Activated T-helper 2 cell treated with anti-CD3 and anti-CD28 coated beads, Interferon-gamma antibody, Interleukin-2, Interleukin-4, amounts not matched to agents 10 μg/mL and 5 μg/mL and 100 μg/mL, durations not matched to agents 14 hours and 24 hours and 36 hours (primary cell): ENCODE measurements around the gene TAS2R30. TPM values are rescaled to one million over a fixed set of nuclear protein-coding genes. Genes with fewer than 3 reads are reported as not detected.

Experiments used
- DNase-seq: peaks from one replicate; pipeline ENCODE4 v3.0.0; 2021; ENCODE audit warnings: low spot score
- H3K27ac Mint-ChIP-seq: one replicate; pipeline ENCODE4 v1.8.0; 2021; ENCODE audit warnings: mixed read lengths
- H3K27me3 Mint-ChIP-seq: one replicate; pipeline ENCODE4 v1.8.0; 2021; ENCODE audit warnings: low read depth, mixed read lengths
- H3K36me3 Mint-ChIP-seq: one replicate; pipeline ENCODE4 v1.8.0; 2021; ENCODE audit warnings: low read depth, mixed read lengths
- H3K4me1 Mint-ChIP-seq: one replicate; pipeline ENCODE4 v1.8.0; 2021; ENCODE audit warnings: low read depth, mixed read lengths
- H3K4me3 Mint-ChIP-seq: one replicate; pipeline ENCODE4 v1.8.0; 2021; ENCODE audit warnings: low read depth, mild to moderate bottlenecking, moderate library complexity, mixed read lengths
- H3K9me3 Mint-ChIP-seq: one replicate; pipeline ENCODE4 v1.8.0; 2021; ENCODE audit warnings: mixed read lengths
- intact Hi-C: fragments of 100-400 bp; cut with micrococcal nuclease; formaldehyde crosslinking; loops from one replicate; pipeline ENCODE4 v1.15.1; 2023
- total RNA-seq: library from RNA; stranded (reverse); gene quantifications from 2 replicates; pipeline ENCODE4 v1.2.3, GENCODE V29; 2022

Gene TAS2R30, protein sequence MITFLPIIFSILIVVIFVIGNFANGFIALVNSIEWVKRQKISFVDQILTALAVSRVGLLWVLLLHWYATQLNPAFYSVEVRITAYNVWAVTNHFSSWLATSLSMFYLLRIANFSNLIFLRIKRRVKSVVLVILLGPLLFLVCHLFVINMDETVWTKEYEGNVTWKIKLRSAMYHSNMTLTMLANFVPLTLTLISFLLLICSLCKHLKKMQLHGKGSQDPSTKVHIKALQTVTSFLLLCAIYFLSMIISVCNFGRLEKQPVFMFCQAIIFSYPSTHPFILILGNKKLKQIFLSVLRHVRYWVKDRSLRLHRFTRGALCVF
- total RNA-seq, result 2.9 and 3.6 TPM in 2 replicates

DNA sequence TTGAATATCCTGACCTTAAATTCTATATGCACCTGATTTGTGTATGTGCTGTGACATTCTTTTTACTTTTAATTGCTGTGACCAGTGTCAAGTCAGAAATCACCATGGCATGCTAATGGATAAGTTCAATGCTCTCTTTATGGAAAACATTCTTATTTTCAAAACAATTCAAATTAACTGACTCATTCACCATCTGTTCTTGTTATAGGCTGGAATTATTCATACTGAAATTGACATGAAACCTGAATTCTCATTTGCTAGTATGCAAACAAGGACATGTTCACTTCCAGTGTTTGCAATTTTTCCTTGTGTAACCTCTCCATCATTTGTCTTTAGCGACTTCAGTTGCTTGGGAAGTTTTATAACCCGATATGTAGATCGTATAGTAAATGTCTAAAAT is at the start of gene TAS2R30:
Gene TAS2R30, minus strand, starts transcription at position 340 of the 400 bp plus-strand sequence. CDS start 400 bp downstream, outside the sequence.
- intact Hi-C loops, result no loop called here
- no peaks in the 10 kb centered on the region for H3K27me3 Mint-ChIP-seq
- no peak within 1 kb of the TSS for H3K27ac Mint-ChIP-seq
- H3K36me3 Mint-ChIP-seq, result peaks cover 29% of the 10 kb centered on the region
- H3K9me3 Mint-ChIP-seq, result no peaks in the 10 kb centered on the region
- H3K4me1 Mint-ChIP-seq, result peaks cover 22% of the 10 kb centered on the region
- no peak for DNase-seq
- H3K4me3 Mint-ChIP-seq, result no peak within 1 kb of the TSS

DNA sequence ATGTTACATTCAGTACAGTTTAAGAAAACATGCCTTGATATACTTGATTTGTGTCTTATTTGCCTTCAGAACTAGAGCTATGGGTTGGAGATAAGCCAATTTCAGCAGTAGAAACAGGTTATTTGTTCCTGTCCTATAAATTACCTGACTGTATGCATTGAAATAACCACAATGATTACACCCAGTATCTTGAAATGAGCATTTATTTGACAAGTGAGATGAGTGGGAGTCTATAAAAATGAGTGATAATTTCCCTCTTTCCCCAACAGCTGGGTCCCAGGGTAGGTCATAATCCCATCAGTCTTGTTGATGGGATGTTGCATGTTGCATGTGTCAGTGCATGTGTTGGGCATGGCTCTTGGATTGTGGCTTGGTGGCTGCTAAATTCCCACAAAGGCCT is 48.6 kb upstream of the TAS2R30 start:
- Mint-ChIP-seq H3K27ac (no peak overlapping the region), H3K4me3 (no peak overlapping the region), H3K36me3 (peaks cover 4% of the 10 kb centered on the region), H3K9me3 (no peaks in the 10 kb centered on the region), H3K27me3 (peaks cover 5% of the 10 kb centered on the region), H3K4me1 (peaks cover 7% of the 10 kb centered on the region)
- intact Hi-C loops, result no loop called here
- DNase-seq, result no peak

DNA sequence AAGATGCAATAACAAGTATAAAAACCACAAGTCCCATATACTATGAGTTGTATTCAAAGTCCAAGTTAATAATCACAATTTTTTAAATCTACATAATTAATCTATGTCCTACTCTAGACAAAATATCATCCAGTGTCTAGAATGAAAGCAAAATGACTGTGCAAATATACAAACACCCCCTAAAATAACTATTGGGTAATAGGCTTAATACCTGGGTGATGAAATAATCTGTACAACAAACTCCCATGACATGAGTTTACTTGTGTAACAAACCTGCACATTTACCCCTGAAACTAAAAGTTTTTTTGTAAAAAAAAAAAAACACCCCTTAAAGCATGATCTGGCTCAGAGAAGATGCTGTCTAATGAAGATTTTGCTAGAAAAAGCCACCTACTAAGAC is 48.1 kb upstream of the TAS2R30 start:
- Mint-ChIP-seq H3K36me3 (peaks cover 7% of the 10 kb centered on the region), H3K4me3 (no peak overlapping the region), H3K27ac (no peak overlapping the region), H3K9me3 (no peaks in the 10 kb centered on the region), H3K4me1 (peaks cover 7% of the 10 kb centered on the region), H3K27me3 (peaks cover 5% of the 10 kb centered on the region)
- DNase-seq, result no peak
- intact Hi-C loops, result no loop called here

DNA sequence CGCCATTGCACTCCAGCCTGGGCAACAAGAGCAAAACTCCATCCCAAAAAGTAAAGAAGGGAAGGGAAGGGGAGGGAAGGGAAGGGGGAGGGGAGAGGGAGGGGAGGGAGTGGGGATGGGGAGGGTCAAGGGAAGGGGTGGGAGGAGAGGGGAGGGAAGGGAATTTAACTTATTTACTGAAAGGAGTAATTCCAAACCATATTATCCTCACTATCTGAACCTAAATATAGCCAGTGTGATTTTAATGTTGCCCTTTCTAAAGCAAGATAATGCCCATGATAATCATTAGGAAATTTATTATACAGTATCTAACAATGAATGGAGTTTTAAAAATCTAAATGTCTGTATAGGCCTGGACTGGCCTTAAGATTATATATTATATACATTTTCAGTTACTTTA is 43.8 kb upstream of the TAS2R30 start:
- H3K27ac Mint-ChIP-seq, result no peak overlapping the region
- peaks cover 30% of the 10 kb centered on the region for H3K36me3 Mint-ChIP-seq
- H3K4me1 Mint-ChIP-seq, result peaks cover 16% of the 10 kb centered on the region
- DNase-seq, result no peak
- intact Hi-C loops, result no loop called here
- no peak overlapping the region for H3K4me3 Mint-ChIP-seq
- no peaks in the 10 kb centered on the region for H3K9me3 Mint-ChIP-seq
- no peaks in the 10 kb centered on the region for H3K27me3 Mint-ChIP-seq

DNA sequence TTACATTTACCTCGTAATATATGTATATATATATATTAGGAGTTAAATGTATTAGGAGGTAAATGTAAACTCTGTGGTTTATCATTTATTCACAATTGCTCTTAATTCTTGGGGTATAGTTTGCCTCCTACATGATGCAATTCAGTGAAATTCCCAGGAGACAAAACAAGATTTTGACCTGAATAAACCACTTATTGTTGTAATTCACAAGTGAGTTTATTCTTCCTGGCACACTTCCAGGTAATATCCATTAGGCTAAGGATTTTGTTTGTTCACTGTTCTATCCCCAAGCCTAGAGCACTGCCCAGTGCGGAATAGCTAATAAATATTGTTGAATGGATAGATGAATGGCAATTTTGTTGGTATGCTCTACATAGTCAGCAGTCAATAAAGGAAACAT is 39.6 kb upstream of the TAS2R30 start:
- Mint-ChIP-seq H3K27me3 (no peaks in the 10 kb centered on the region), H3K4me1 (peaks cover 38% of the 10 kb centered on the region)

DNA sequence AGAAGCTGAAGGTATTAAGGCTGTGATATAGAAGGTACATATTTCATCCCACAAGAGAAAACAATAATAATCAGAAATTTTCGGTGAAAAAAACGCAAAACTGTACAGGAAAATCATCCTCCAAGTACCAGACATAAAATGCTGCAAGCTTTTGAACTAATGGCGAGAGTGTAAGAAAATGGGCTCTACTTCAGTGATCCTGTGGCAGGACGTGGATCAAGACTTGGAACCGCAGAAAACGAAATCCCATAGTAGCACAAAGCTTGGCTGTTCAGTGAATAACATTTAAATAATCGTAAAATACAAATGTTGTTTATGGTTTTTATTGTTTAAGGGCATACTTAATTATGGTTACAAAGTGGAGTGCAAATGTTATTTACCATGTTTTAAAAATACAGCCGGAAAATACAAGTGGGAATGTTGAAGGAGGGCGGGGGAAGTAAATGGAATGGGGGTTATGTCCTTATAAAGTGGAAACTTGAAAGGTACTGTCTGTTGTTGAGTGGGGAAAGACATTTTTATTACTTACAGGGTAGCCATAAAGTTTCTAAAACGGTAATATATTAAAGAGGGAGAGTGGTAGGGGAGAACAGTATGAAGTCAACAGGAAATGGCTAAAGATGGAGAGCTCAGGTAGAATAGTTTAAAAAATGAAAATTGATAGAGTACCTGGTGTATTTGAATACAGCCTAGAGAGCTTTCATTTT is 37.7 kb upstream of the TAS2R30 start:
- Mint-ChIP-seq H3K9me3 (no peaks in the 10 kb centered on the region), H3K27me3 (no peaks in the 10 kb centered on the region), H3K4me1 (peaks cover 51% of the 10 kb centered on the region), H3K27ac (peak overlapping the region; percentile 99), H3K36me3 (peaks cover 68% of the 10 kb centered on the region), H3K4me3 (peak overlapping the region; percentile 99)
- DNase-seq, result no peak
- intact Hi-C loops, result loop anchor here (1.0 to 2.0 kb wide), 2 partner anchors 449 to 559 kb away; partner anchors contain the start of genes MAGOHB and YBX3

More for the DNA sequence above, 39.6 kb upstream of the TAS2R30 start:
- Mint-ChIP-seq H3K4me3 (no peak overlapping the region), H3K36me3 (peaks cover 60% of the 10 kb centered on the region), H3K27ac (no peak overlapping the region), H3K9me3 (no peaks in the 10 kb centered on the region)
- intact Hi-C loops, result no loop called here
- DNase-seq, result no peak

DNA sequence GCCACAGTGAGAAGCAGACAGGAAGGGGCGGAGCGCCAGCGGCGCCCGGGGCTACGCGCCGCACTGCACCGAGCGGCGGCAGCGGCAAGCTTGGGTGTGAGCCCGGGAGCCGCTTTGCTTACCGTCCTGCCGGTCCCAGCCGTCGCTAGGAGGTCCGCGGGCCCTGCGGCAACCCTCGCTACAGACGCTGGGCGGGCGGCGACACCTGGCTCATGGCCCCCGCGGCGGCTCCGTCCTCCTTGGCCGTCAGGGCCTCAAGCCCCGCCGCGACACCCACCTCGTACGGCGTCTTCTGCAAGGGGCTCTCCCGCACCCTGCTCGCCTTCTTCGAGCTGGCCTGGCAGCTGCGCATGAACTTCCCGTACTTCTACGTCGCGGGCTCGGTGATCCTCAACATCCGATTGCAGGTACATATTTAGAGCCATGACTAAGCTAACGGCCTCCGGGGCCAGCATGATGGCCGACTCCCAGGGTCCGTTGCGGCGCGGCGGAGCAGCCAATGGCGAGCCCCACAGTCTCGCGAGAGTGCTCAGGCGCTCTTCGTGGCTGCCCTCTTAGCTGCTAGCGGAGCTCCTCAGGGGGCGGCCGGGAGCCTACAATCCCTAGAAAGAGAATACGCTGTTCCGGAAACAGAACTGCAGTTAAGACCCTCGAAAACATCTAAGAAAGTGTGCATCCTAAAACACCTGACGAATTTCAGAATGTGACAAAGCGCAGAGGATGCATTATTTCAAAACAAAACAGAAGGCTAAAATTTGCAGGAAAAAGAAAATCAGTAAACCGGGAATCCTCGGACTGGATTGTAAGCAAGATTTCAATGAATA is 36.9 kb upstream of the TAS2R30 start, which contains the start of gene SMIM10L1:
Gene SMIM10L1, plus strand, starts transcription at position 50 of the 824 bp plus-strand sequence. Its CDS starts 163 bp downstream, at position 213.
- Mint-ChIP-seq H3K4me1 (peaks cover 53% of the 10 kb centered on the region), H3K27me3 (no peaks in the 10 kb centered on the region), H3K4me3 (peak within 1 kb of the TSS; percentile 99), H3K36me3 (peaks cover 68% of the 10 kb centered on the region), H3K27ac (peak within 1 kb of the TSS; percentile 99), H3K9me3 (no peaks in the 10 kb centered on the region)
- DNase-seq, result peak; percentile 83
- intact Hi-C loops, result loop anchor here (1.0 to 2.0 kb wide), 2 partner anchors 448 to 559 kb away; partner anchors contain the start of genes MAGOHB and YBX3

DNA sequence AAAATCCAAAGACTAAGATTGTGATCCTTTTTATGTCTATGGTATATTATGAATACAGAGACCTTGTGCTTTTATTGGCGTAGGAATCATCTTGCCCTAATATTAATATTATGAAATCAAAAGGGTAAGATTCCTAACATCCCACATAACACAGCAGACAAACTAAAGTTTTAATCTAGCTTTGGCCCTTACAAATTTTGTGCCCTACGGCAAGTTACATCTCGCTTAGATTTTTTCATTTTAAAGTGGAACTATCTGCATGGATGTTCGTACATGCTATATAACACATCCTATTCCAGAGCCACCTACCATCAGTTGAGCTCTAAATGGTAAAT is 36.3 kb upstream of the TAS2R30 start:
- Mint-ChIP-seq H3K4me3 (peak overlapping the region; percentile 99), H3K4me1 (peaks cover 57% of the 10 kb centered on the region), H3K9me3 (no peaks in the 10 kb centered on the region), H3K27me3 (no peaks in the 10 kb centered on the region), H3K36me3 (peaks cover 68% of the 10 kb centered on the region), H3K27ac (peak overlapping the region; percentile 99)
- DNase-seq, result no peak
- intact Hi-C loops, result loop anchor here (1.0 to 2.0 kb wide), 2 partner anchors 447 to 558 kb away; partner anchors contain the start of genes MAGOHB and YBX3

DNA sequence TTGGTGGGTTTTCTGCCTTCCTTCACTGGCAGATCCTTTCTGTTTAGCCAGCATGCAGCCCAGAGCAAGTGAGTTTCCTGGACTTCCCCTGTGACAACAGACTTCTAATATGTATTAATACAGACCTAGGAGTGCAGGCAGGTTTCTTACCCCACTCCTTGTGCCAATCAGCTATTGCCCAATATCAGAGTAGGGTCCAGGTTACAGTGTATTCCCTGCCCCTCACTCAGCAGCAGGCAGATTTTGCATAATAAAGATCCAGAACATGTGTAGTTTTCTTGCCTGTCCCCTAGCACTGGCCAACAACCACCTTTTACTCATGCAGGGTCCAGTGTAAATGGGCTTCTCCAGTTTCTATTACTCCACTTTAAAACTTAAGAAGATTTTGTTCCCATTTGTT is 31.9 kb upstream of the TAS2R30 start:
- intact Hi-C loops, result no loop called here
- peaks cover 63% of the 10 kb centered on the region for H3K36me3 Mint-ChIP-seq
- no peak for DNase-seq
- peaks cover 48% of the 10 kb centered on the region for H3K4me1 Mint-ChIP-seq
- H3K4me3 Mint-ChIP-seq, result no peak overlapping the region
- no peaks in the 10 kb centered on the region for H3K27me3 Mint-ChIP-seq
- H3K9me3 Mint-ChIP-seq, result no peaks in the 10 kb centered on the region
- no peak overlapping the region for H3K27ac Mint-ChIP-seq

DNA sequence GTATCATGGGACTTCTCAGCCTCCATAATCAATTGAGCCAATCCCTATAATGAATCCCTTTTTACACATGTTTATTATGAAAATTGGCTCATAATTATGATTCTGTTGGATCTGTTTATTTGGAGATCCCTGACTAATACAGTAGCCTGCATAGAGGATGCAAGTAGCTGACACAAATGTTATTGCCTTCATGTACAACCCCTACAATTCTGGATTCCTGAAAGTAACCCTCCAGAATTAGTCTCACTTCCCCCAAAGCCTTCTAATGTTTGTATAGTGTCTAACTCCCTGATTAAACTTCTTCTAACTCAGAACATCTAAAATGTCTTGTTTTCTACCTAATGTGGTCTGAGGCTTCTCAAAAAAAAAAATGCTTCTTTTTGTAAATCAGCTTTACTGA is 29.9 kb upstream of the TAS2R30 start:
- Mint-ChIP-seq H3K27ac (no peak overlapping the region), H3K4me3 (no peak overlapping the region), H3K4me1 (peaks cover 45% of the 10 kb centered on the region), H3K36me3 (peaks cover 70% of the 10 kb centered on the region), H3K9me3 (no peaks in the 10 kb centered on the region), H3K27me3 (no peaks in the 10 kb centered on the region)
- intact Hi-C loops, result no loop called here
- no peak for DNase-seq

DNA sequence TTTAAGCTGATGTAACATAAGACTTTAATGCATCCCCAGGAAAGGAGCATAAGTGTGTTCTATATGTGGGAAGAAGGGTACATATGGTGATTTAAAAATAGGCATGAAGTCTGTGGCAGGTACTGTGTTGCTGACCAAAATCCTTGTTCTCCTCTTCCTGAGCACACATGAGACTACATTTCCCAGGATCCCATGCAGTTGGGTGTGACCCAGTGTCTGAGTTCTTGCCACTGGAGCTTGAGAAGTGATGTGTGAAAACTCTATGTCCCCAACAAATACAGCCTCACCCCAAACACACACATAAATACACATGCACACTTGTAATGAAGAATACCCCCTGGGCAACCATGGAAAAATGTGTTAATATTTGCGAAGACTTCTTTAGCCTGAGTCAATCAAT is 28.1 kb upstream of the TAS2R30 start:
- Mint-ChIP-seq H3K27me3 (no peaks in the 10 kb centered on the region), H3K9me3 (no peaks in the 10 kb centered on the region), H3K4me3 (no peak overlapping the region), H3K27ac (no peak overlapping the region), H3K36me3 (peaks cover 74% of the 10 kb centered on the region), H3K4me1 (peaks cover 31% of the 10 kb centered on the region)
- intact Hi-C loops, result no loop called here
- DNase-seq, result no peak

DNA sequence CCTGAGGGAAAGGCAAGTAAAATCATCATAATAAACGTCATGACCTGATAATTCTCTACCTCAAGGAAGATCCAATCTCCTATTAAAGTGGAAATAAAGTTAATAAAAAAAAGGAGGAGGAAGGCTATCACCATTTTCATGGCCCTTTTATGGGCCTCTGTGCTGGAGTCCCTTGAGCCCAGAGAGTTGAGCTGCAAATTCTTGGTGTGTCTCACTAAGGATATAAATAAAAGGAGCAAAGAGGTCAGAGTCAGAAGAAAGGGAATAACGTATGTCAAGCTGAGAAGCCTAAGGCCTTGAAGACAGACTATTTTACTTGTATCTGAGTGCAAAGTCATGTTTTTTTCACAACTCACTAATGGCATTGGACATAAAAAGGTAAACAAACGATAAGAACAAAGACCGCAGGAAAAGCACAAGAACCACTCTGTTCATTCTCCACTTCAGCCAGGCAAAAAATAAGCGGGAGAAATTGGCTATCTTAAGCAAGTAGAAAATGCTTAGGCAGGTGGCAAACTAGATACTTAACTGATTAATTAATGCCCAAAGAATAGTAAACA is 24.5 kb upstream of the TAS2R30 start:
- Mint-ChIP-seq H3K4me1 (peaks cover 17% of the 10 kb centered on the region), H3K9me3 (peaks cover 21% of the 10 kb centered on the region), H3K27ac (no peak overlapping the region), H3K36me3 (peaks cover 72% of the 10 kb centered on the region), H3K27me3 (no peaks in the 10 kb centered on the region), H3K4me3 (no peak overlapping the region)
- intact Hi-C loops, result no loop called here
- DNase-seq, result no peak
